Karpas-422 (cell line): ENCODE measurements around the gene LAMTOR2. TPM values are rescaled to one million over a fixed set of nuclear protein-coding genes. Genes with fewer than 3 reads are reported as not detected.

Experiments
- DNase-seq: peaks from one replicate; pipeline ENCODE4 v3.0.0-alpha.2; 2015
- H2AFZ ChIP-seq: fragments of 200-600 bp; sonication (generic); 2 replicates; pipeline ENCODE4 v1.6.1; 2014; ENCODE audit warnings: antibody characterized with exemption, low read length, mixed read lengths
- H3K27ac ChIP-seq: fragments of 200-600 bp; sonication (generic); 2 replicates; pipeline ENCODE4 v1.5.1; 2014; ENCODE audit warnings: mild to moderate bottlenecking, low read length, moderate library complexity
- H3K27me3 ChIP-seq: fragments of 200-600 bp; sonication (generic); 2 replicates; pipeline ENCODE4 v1.6.1; 2014; ENCODE audit warnings: low read length, mixed read lengths
- H3K36me3 ChIP-seq: fragments of 200-600 bp; sonication (generic); 2 replicates; pipeline ENCODE4 v1.6.1; 2014; ENCODE audit warnings: low read length, mixed read lengths; ENCODE audit not compliant: insufficient read depth
- H3K4me1 ChIP-seq: fragments of 200-600 bp; sonication (generic); 2 replicates; pipeline ENCODE4 v1.6.1; 2014; ENCODE audit warnings: mild to moderate bottlenecking, low read length, mixed read lengths
- H3K4me2 ChIP-seq: fragments of 200-600 bp; sonication (generic); 2 replicates; pipeline ENCODE4 v1.6.1; 2014; ENCODE audit warnings: low read length, low read depth, mild to moderate bottlenecking; ENCODE audit not compliant: poor library complexity, severe bottlenecking
- H3K4me3 ChIP-seq: fragments of 200-600 bp; sonication (generic); 2 replicates; pipeline ENCODE4 v1.5.1; 2014; ENCODE audit warnings: mild to moderate bottlenecking, antibody characterized with exemption, low read length, mixed read lengths
- H3K79me2 ChIP-seq: fragments of 200-600 bp; sonication (generic); 2 replicates; pipeline ENCODE4 v1.6.1; 2014; ENCODE audit warnings: mild to moderate bottlenecking, low read length, mixed read lengths
- H3K9ac ChIP-seq: fragments of 200-600 bp; sonication (generic); 2 replicates; pipeline ENCODE4 v1.6.0; 2014; ENCODE audit warnings: low read length
- H3K9me2 ChIP-seq: fragments of 200-600 bp; sonication (generic), shearing (Covaris generic); replicated peaks from 2 replicates; pipeline ENCODE4 v1.6.0; 2014; ENCODE audit warnings: mild to moderate bottlenecking, low read length, moderate library complexity; ENCODE audit not compliant: insufficient read depth
- H3K9me3 ChIP-seq: fragments of 300-700, 200-600 bp; sonication (generic); 2 replicates; pipeline ENCODE4 v1.6.1; 2014; ENCODE audit warnings: low read length, mixed read lengths
- H4K20me1 ChIP-seq: fragments of 200-600 bp; sonication (generic); 2 replicates; pipeline ENCODE4 v1.6.1; 2014; ENCODE audit warnings: mild to moderate bottlenecking, antibody characterized with exemption, low read length, low read depth; ENCODE audit not compliant: insufficient read depth
- total RNA-seq: library from RNA; depleted of rRNA; stranded (reverse); fragments of >200 nt; shearing (Covaris generic); gene quantifications from 2 replicates; pipeline ENCODE4 v1.2.3, GENCODE V29; 2014; ENCODE audit warnings: low replicate concordance; rRNA removed

Gene LAMTOR2
- 106 and 167 TPM in 2 replicates for total RNA-seq

GRCh38 chr1:156054500-156055280, at the start of gene LAMTOR2:
Gene LAMTOR2, plus strand, starts transcription at chr1:156054782. Its CDS starts 108 bp downstream, at chr1:156054890.
- Histone ChIP-seq H2AFZ (peak within 1 kb of the TSS; percentile 61; the same call in 1 of the 2 replicates), H3K9me3 (no peaks in the 10 kb centered on the region), H3K9me2 (no peaks in the 10 kb centered on the region), H3K4me3 (peak within 1 kb of the TSS; percentile 92), H3K4me1 (peaks cover 19% of the 10 kb centered on the region), H3K27me3 (no peaks in the 10 kb centered on the region), H3K4me2 (peak within 1 kb of the TSS; percentile 80), H3K36me3 (peaks cover 4% of the 10 kb centered on the region; the same call in 1 of the 2 replicates), H3K27ac (peak within 1 kb of the TSS; percentile 91), H3K79me2 (peaks cover 41% of the 10 kb centered on the region), H3K9ac (peak within 1 kb of the TSS; percentile 82), H4K20me1 (peaks cover 6% of the 10 kb centered on the region; the same call in 1 of the 2 replicates)
- DNase-seq, result peak; percentile 99

GRCh38 chr1:156004843-156005584, 49.6 kb upstream of the LAMTOR2 start:
- Histone ChIP-seq H3K4me3 (no peak overlapping the region), H3K27ac (no peak overlapping the region), H3K4me2 (no peak overlapping the region), H2AFZ (no peak overlapping the region), H3K9me2 (no peaks in the 10 kb centered on the region), H3K36me3 (no peaks in the 10 kb centered on the region), H3K9ac (no peak overlapping the region), H3K27me3 (no peaks in the 10 kb centered on the region), H3K79me2 (no peaks in the 10 kb centered on the region), H4K20me1 (no peaks in the 10 kb centered on the region), H3K9me3 (no peaks in the 10 kb centered on the region), H3K4me1 (peaks cover 8% of the 10 kb centered on the region)
- no peak for DNase-seq

GRCh38 chr1:156006666-156007376, 47.8 kb upstream of the LAMTOR2 start:
- Histone ChIP-seq H3K9me2 (no peaks in the 10 kb centered on the region), H3K79me2 (no peaks in the 10 kb centered on the region), H3K27ac (no peak overlapping the region), H3K4me1 (peaks cover 4% of the 10 kb centered on the region), H3K36me3 (peaks cover 10% of the 10 kb centered on the region; the same call in 1 of the 2 replicates), H3K27me3 (no peaks in the 10 kb centered on the region), H3K9me3 (no peaks in the 10 kb centered on the region), H4K20me1 (no peaks in the 10 kb centered on the region), H3K4me2 (no peak overlapping the region), H3K9ac (no peak overlapping the region), H2AFZ (no peak overlapping the region), H3K4me3 (no peak overlapping the region)
- DNase-seq, result peak; percentile 34

GRCh38 chr1:156009404-156009803, 45.2 kb upstream of the LAMTOR2 start:
- Histone ChIP-seq H3K9ac (no peak overlapping the region), H3K4me3 (no peak overlapping the region), H3K9me3 (no peaks in the 10 kb centered on the region), H3K4me1 (no peaks in the 10 kb centered on the region), H3K9me2 (no peaks in the 10 kb centered on the region), H3K27me3 (no peaks in the 10 kb centered on the region), H3K4me2 (no peak overlapping the region), H4K20me1 (no peaks in the 10 kb centered on the region), H3K79me2 (no peaks in the 10 kb centered on the region), H2AFZ (no peak overlapping the region), H3K27ac (no peak overlapping the region), H3K36me3 (peaks cover 24% of the 10 kb centered on the region; the same call in 1 of the 2 replicates)
- DNase-seq, result peak; percentile 25

- H3K4me1 ChIP-seq, result no peaks in the 10 kb centered on the region
- no peak overlapping the region for H3K4me2 ChIP-seq
- no peak overlapping the region for H3K4me3 ChIP-seq
- H2AFZ ChIP-seq, result no peak overlapping the region
- no peak for DNase-seq
- no peaks in the 10 kb centered on the region for H3K9me3 ChIP-seq
- H4K20me1 ChIP-seq, result no peaks in the 10 kb centered on the region
- peaks cover 29% of the 10 kb centered on the region; the same call in 1 of the 2 replicates for H3K36me3 ChIP-seq
- H3K9me2 ChIP-seq, result no peaks in the 10 kb centered on the region
- no peaks in the 10 kb centered on the region for H3K27me3 ChIP-seq
- no peak overlapping the region for H3K9ac ChIP-seq
- no peaks in the 10 kb centered on the region for H3K79me2 ChIP-seq
- H3K27ac ChIP-seq, result no peak overlapping the region
These were observed 42.3 kb upstream of the LAMTOR2 start for GRCh38 chr1:156012051-156012817.

GRCh38 chr1:156014829-156015228, 39.8 kb upstream of the LAMTOR2 start:
- Histone ChIP-seq H3K4me2 (no peak overlapping the region), H3K4me3 (no peak overlapping the region), H3K27ac (no peak overlapping the region), H3K79me2 (peaks cover 17% of the 10 kb centered on the region), H3K9me3 (no peaks in the 10 kb centered on the region), H3K27me3 (no peaks in the 10 kb centered on the region), H4K20me1 (peaks cover 1% of the 10 kb centered on the region; the same call in 1 of the 2 replicates), H3K9ac (no peak overlapping the region), H3K9me2 (no peaks in the 10 kb centered on the region), H3K4me1 (peaks cover 4% of the 10 kb centered on the region), H3K36me3 (peaks cover 39% of the 10 kb centered on the region; the same call in 1 of the 2 replicates), H2AFZ (no peak overlapping the region)
- no peak for DNase-seq

GRCh38 chr1:156019946-156020292, 34.7 kb upstream of the LAMTOR2 start:
- Histone ChIP-seq H3K4me2 (peak overlapping the region; percentile 99), H4K20me1 (peaks cover 6% of the 10 kb centered on the region; the same call in 1 of the 2 replicates), H3K4me3 (peak overlapping the region; percentile 98), H3K27ac (no peak overlapping the region), H3K36me3 (peaks cover 10% of the 10 kb centered on the region; the same call in 1 of the 2 replicates), H3K9me3 (no peaks in the 10 kb centered on the region), H3K9me2 (no peaks in the 10 kb centered on the region), H3K4me1 (peaks cover 12% of the 10 kb centered on the region), H2AFZ (no peak overlapping the region), H3K79me2 (peaks cover 27% of the 10 kb centered on the region), H3K9ac (peak overlapping the region; percentile 91), H3K27me3 (no peaks in the 10 kb centered on the region)
- DNase-seq, result no peak
